K562 (cell line): ENCODE results near the gene SUPT20HL1. TPM values are rescaled to one million over a fixed set of nuclear protein-coding genes. Genes with fewer than 3 reads are reported as not detected.

Experiments used
- ATAC-seq: fragments of 200-7000 bp; cut with Tn5 transposase; 3 replicates; pipeline ENCODE4 v1.9.1; 2020; ENCODE audit warnings: moderate library complexity
- BruUV-seq: library from RNA; stranded (reverse); fragments of 400-500 nt; replicated peaks from 2 replicates; lab custom pipeline; 2021; lab: Mats Ljungman, UMichigan
- CTCF ChIA-PET: fragments of 300-600 bp; formaldehyde crosslinking; extraction: SDS; loops from one replicate; lab custom pipeline; 2021; ENCODE audit warnings: low intra/inter-chr PET ratio; lab: Yijun Ruan, JAX
- POLR2A ChIA-PET: fragments of 300-600, 350-650 bp; sonication (Branson Sonifier 250); formaldehyde crosslinking; extraction: SDS; loops from one replicate; lab custom pipeline; 2021; ENCODE audit warnings: antibody characterized with exemption, inconsistent platforms; lab: Yijun Ruan, JAX
- DNase-seq, 4 experiments: peaks; one replicate each; pipeline versions ENCODE4 v3.0.0 to v3.0.0-alpha.2; 2011 to 2018; ENCODE audit warnings: low spot score in 3 of 4, mixed read lengths in 3 of 4; ENCODE audit errors: extremely low read depth in 1 of 4
- FAIRE-seq: peaks from 2 replicates; lab custom pipeline; 2011; peaks lifted over from hg19 to GRCh38; lab: Jason Lieb, UNC
- H2AFZ ChIP-seq: 2 replicates; pipeline ENCODE4 v1.6.0; 2011; ENCODE audit warnings: low read depth, low read length, control low read depth, inconsistent platforms
- H3K27ac ChIP-seq: fragments of 200-600 bp; 3 replicates; pipeline ENCODE4 v1.8.0; 2011; ENCODE audit warnings: low read depth, mild to moderate bottlenecking, control low read depth, inconsistent platforms, low read length, moderate library complexity, mixed read lengths; ENCODE audit errors: extremely low read depth
- H3K27me3 ChIP-seq, 2 experiments: fragments of 300-600 bp in 1 of 2; 2 replicates in 1 of 2; 3 replicates in 1 of 2; pipeline versions ENCODE4 v1.6.0 to v1.8.0; 2011; ENCODE audit warnings: inconsistent platforms in 2 of 2, low read length in 2 of 2, mild to moderate bottlenecking in 1 of 2, mixed read lengths in 1 of 2, moderate library complexity in 1 of 2; ENCODE audit not compliant: control insufficient read depth in 2 of 2, insufficient read depth in 2 of 2
- H3K36me3 ChIP-seq: fragments of 300-600 bp; 3 replicates; pipeline ENCODE4 v1.8.0; 2011; ENCODE audit warnings: mild to moderate bottlenecking, low read length, inconsistent platforms; ENCODE audit not compliant: control insufficient read depth, insufficient read depth
- H3K4me1 ChIP-seq, 2 experiments: fragments of 200-600 bp in 1 of 2; replicated peaks in 1 of 2; 2 replicates in 1 of 2; 3 replicates in 1 of 2; pipeline versions ENCODE4 v1.5.1 to v1.8.0; 2011; ENCODE audit warnings: inconsistent platforms in 2 of 2, low read length in 2 of 2, mild to moderate bottlenecking in 1 of 2, mixed read lengths in 1 of 2, moderate library complexity in 1 of 2; ENCODE audit not compliant: control insufficient read depth in 2 of 2, insufficient read depth in 2 of 2
- H3K4me2 ChIP-seq: 2 replicates; pipeline ENCODE4 v1.6.1; 2011; ENCODE audit warnings: low read length, control low read depth, inconsistent platforms, mixed read lengths; ENCODE audit not compliant: insufficient read depth
- H3K4me3 ChIP-seq: fragments of 200-600 bp; sonication (generic), shearing (Covaris generic); 2 replicates; pipeline ENCODE4 v1.5.1; 2016; ENCODE audit warnings: control low read depth, inconsistent platforms
- H3K79me2 ChIP-seq: fragments of 200-600 bp; 3 replicates; pipeline ENCODE4 v1.8.0; 2011; ENCODE audit warnings: low read length, inconsistent platforms; ENCODE audit not compliant: control insufficient read depth, insufficient read depth
- H3K9ac ChIP-seq, 2 experiments: 2 replicates each; pipeline versions ENCODE4 v1.6.0 to v1.6.1; 2011; ENCODE audit warnings: low read depth in 2 of 2, low read length in 2 of 2, control low read depth in 1 of 2, inconsistent platforms in 1 of 2, mild to moderate bottlenecking in 1 of 2, mixed read lengths in 1 of 2; ENCODE audit not compliant: insufficient read depth in 1 of 2
- H3K9me1 ChIP-seq: one replicate; pipeline ENCODE4 v1.6.0; 2011; ENCODE audit warnings: inconsistent platforms, mild to moderate bottlenecking, low read length, moderate library complexity; ENCODE audit not compliant: control insufficient read depth, insufficient read depth
- H3K9me3 ChIP-seq: replicated peaks from 2 replicates; pipeline ENCODE4 v1.5.1; 2011; ENCODE audit warnings: low read depth, low read length, inconsistent platforms; ENCODE audit not compliant: control insufficient read depth, insufficient read depth
- H4K20me1 ChIP-seq: replicated peaks from 2 replicates; pipeline ENCODE4 v1.6.1; 2011; ENCODE audit warnings: low read length, inconsistent platforms, mixed read lengths; ENCODE audit not compliant: control insufficient read depth, insufficient read depth
- GABPB1 ChIP-seq: sonication (generic); formaldehyde crosslinking; IDR thresholded peaks from 2 replicates; pipeline ENCODE4 v1.8.0; 2022; ENCODE audit warnings: mild to moderate bottlenecking, missing genetic modification reagents
- HNRNPUL1 ChIP-seq: fragments of 200-400 bp; formaldehyde crosslinking; IDR thresholded peaks from 2 replicates; pipeline ENCODE4 v1.6.1; 2017; ENCODE audit warnings: low read length
- JUNB ChIP-seq: fragments of 450-650 bp; formaldehyde crosslinking; conservative IDR thresholded peaks from 2 replicates; pipeline ENCODE4 v1.4.0; 2020; ENCODE audit warnings: mild to moderate bottlenecking
- PHB ChIP-seq: fragments of 250-450 bp; sonication (Bioruptor Pico); IDR thresholded peaks from 2 replicates; pipeline ENCODE4 v1.5.0; 2021
- RAD21 ChIP-seq, 2 experiments: fragments of 250-450 bp in 1 of 2; fragments of 450-650 bp in 1 of 2; sonication (Bioruptor Pico) in 1 of 2; formaldehyde crosslinking in 1 of 2; IDR thresholded peaks in 1 of 2; conservative IDR thresholded peaks in 1 of 2; 2 replicates each; pipeline versions ENCODE4 v1.4.0 to v1.8.0; 2020 to 2022; ENCODE audit warnings: mild to moderate bottlenecking in 2 of 2, moderate library complexity in 1 of 2
- RB1 ChIP-seq: fragments of 450-650 bp; IDR thresholded peaks from 2 replicates; pipeline ENCODE4 v1.6.1; 2017; ENCODE audit warnings: low read depth, mild to moderate bottlenecking
- RFX7 ChIP-seq: fragments of 250-450 bp; sonication (Bioruptor Pico); IDR thresholded peaks from 2 replicates; pipeline ENCODE4 v1.5.1; 2021; ENCODE audit warnings: mild to moderate bottlenecking
- SIN3B ChIP-seq: fragments of 450-650 bp; IDR thresholded peaks from 2 replicates; pipeline ENCODE4 v1.6.1; 2017; ENCODE audit warnings: low read depth, mild to moderate bottlenecking, moderate library complexity
- ZFP36 ChIP-seq: fragments of 150-350 bp; IDR thresholded peaks from 2 replicates; pipeline ENCODE4 v1.6.1; 2018; ENCODE audit warnings: low read length, low read depth; ENCODE audit not compliant: partially characterized antibody
- ZFPM2 ChIP-seq: fragments of 250-450 bp; sonication (Bioruptor Pico); IDR thresholded peaks from 2 replicates; pipeline ENCODE4 v1.5.1; 2022; ENCODE audit warnings: mild to moderate bottlenecking
- ZNF146 ChIP-seq: IDR thresholded peaks from one replicate; pipeline ENCODE4 v1.6.1; 2018; ENCODE audit warnings: missing compliant biosample characterization; ENCODE audit not compliant: unreplicated experiment
- ZNF695 ChIP-seq: fragments of 450-650 bp; formaldehyde crosslinking; IDR thresholded peaks from 2 replicates; pipeline ENCODE4 v1.4.0; 2020; ENCODE audit warnings: mild to moderate bottlenecking, moderate library complexity
- WGBS: fragments of 100-300 bp; shearing (Covaris generic); methylation state at CpG from one replicate; pipeline ENCODE4 v1.1.6; 2016; ENCODE audit warnings: low coverage, mixed read lengths; ENCODE audit not compliant: insufficient coverage; ENCODE audit errors: missing lambda C conversion rate; 5-methylcytosine and 5-hydroxymethylcytosine counted together
- in situ Hi-C: fragments of 300-500 bp; cut with MboI; formaldehyde crosslinking; loops from 4 replicates; pipeline ENCODE4 v1.15.0; 2018; ENCODE audit warnings: inconsistent platforms, mixed read lengths
- intact Hi-C: fragments of 100-400 bp; cut with micrococcal nuclease; formaldehyde crosslinking; loops from 2 replicates; pipeline ENCODE4 v1.14.2; 2022
- polyA plus RNA-seq, 8 experiments: library from polyadenylated mRNA; depleted of rRNA in 4 of 8; stranded (reverse) in 5 of 8; unstranded in 3 of 8; fragments of >200 nt; fragmentation: Nextera tagmentation in 2 of 8; fragmentation: Illumina TruSeq in 1 of 8; extraction: Ambion mirVana in 2 of 8; extraction: Trizol in 1 of 8; gene quantifications; 2 replicates each; pipeline versions ENCODE4 v1.2.1 to v1.2.3, GENCODE V29; 2011 to 2014; ENCODE audit warnings: inconsistent platforms in 1 of 8, missing spikeins in 1 of 8
- total RNA-seq, 7 experiments: library from RNA; depleted of rRNA in 6 of 7; stranded (reverse); fragments of >200 nt in 6 of 7; fragmentation: Illumina TruSeq in 2 of 7; extraction: Trizol in 2 of 7; gene quantifications; 2 replicates each; pipeline versions ENCODE4 v1.2.1 to v1.2.3, GENCODE V29; 2011 to 2021; ENCODE audit warnings: low replicate concordance in 1 of 7
- TF ChIP-seq, protein P1 (sequence below): fragments of 450-650 bp; formaldehyde crosslinking; conservative IDR thresholded peaks from 2 replicates; pipeline ENCODE4 v1.4.0; 2022; ENCODE audit warnings: mild to moderate bottlenecking, missing genetic modification characterization
- TF ChIP-seq, protein P2 (sequence below): fragments of 250-450 bp; sonication (Bioruptor Pico); IDR thresholded peaks from 2 replicates; pipeline ENCODE4 v1.4.0; 2020; ENCODE audit warnings: mild to moderate bottlenecking

SUPT20HL1 gene
- total and polyA plus RNA-seq, 9 of the 15 experiments (the other 6 are each of a cell fraction or from before 2014, with no cell fraction given): not detected

DNA sequence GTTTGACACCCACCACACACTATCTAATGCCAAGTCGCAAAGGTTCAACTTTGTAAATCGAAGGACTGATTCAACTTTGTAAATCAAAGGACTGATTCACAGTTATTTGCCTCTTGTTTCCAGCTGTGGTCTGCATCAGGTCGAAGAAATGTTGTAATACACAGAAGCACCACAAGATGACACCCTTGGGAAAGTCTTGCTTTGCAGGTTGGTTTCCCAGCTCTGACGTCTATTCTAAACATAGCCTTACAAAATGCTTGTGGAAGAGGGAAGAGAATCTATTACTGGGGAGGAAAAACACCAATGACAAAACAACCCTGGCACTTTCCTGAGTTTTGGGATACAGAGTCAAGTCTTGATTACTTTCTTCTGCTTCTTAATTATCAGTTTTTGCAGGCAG lies 35.3 kb downstream of the SUPT20HL1 start (continued):
- TF ChIP-seq ZFP36: no peak
- TF ChIP-seq RAD21 (CRISPR knock-in tag; conservative IDR thresholded peaks at IDR 0.05 in 1 of 2, IDR thresholded peaks at IDR 0.05 in 1 of 2): peak; percentile 82 to 89

DNA sequence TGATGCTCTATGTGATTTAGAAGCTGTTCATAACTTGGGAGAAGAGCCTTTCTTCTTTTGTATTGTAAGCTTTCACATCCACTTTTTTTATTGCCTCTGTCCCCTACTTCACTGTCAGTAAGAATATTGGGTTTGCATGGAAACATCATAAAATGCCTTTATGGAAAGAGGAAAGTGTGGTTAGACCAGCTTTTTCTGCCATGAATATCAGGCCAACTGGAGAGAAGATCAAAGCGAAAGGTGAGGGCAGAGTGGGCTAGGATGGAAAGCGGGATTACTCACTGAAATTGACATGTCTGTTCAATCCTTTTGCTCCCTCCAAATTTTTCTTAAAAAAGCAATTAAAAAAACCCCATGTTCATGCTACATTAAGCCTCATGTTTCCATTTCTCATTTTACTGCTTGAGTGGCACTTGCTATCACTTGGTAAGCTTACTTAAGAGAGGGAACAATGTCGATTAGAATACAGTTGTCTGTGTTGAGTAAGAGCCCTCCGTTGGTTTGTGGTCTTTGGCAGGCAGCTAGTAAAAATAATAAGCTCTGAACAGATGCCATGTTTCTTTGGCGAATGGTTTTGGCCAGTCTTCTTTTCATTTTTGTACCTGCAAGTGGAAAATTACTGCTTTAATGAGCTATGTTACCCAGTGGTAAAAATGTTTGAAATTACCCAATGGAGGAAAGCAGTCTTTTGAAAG lies 35.9 kb downstream of the SUPT20HL1 start:
- H2AFZ ChIP-seq: no peak overlapping the region
- no peak overlapping the region for H3K4me2 ChIP-seq
- POLR2A ChIA-PET: interaction anchor here (0.7 to 1.0 kb wide), 2 partner anchors 15 to 748 kb away, joined by 3 to 4 read pairs; no protein-coding TSS in a partner anchor
- BruUV-seq: no TSS peak
- no peak overlapping the region for H3K27ac ChIP-seq
- no peak overlapping the region for H3K4me3 ChIP-seq
- H3K9me1 ChIP-seq: no peaks in the 10 kb centered on the region
- CTCF ChIA-PET: no interaction called here
- H3K9ac ChIP-seq: no peak overlapping the region
- H3K4me1 ChIP-seq: no peaks in the 10 kb centered on the region
- no peaks in the 10 kb centered on the region for H3K36me3 ChIP-seq
- no peaks in the 10 kb centered on the region for H4K20me1 ChIP-seq
- 0% methylated on average over 5 of the region's 5 CpGs for WGBS
- no peaks in the 10 kb centered on the region for H3K79me2 ChIP-seq
- ATAC-seq (no peak), FAIRE-seq (no peak), DNase-seq (no peak)
- TF ChIP-seq PHB (CRISPR knock-in tag): no peak
- TF ChIP-seq ZNF695 (CRISPR knock-in tag): no peak
- TF ChIP-seq HNRNPUL1: no peak
- TF ChIP-seq SIN3B: no peak
- no peak for TF ChIP-seq RFX7 (CRISPR knock-in tag)
- TF ChIP-seq, protein P1, sequence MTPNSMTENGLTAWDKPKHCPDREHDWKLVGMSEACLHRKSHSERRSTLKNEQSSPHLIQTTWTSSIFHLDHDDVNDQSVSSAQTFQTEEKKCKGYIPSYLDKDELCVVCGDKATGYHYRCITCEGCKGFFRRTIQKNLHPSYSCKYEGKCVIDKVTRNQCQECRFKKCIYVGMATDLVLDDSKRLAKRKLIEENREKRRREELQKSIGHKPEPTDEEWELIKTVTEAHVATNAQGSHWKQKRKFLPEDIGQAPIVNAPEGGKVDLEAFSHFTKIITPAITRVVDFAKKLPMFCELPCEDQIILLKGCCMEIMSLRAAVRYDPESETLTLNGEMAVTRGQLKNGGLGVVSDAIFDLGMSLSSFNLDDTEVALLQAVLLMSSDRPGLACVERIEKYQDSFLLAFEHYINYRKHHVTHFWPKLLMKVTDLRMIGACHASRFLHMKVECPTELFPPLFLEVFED: no peak
- TF ChIP-seq ZNF146 (CRISPR knock-in tag): no peak
- TF ChIP-seq ZFPM2 (CRISPR knock-in tag): no peak
- TF ChIP-seq, protein P2, sequence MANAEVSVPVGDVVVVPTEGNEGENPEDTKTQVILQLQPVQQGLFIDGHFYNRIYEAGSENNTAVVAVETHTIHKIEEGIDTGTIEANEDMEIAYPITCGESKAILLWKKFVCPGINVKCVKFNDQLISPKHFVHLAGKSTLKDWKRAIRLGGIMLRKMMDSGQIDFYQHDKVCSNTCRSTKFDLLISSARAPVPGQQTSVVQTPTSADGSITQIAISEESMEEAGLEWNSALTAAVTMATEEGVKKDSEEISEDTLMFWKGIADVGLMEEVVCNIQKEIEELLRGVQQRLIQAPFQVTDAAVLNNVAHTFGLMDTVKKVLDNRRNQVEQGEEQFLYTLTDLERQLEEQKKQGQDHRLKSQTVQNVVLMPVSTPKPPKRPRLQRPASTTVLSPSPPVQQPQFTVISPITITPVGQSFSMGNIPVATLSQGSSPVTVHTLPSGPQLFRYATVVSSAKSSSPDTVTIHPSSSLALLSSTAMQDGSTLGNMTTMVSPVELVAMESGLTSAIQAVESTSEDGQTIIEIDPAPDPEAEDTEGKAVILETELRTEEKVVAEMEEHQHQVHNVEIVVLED: no peak
- no peak for TF ChIP-seq GABPB1 (CRISPR knock-in tag)
- no peak for TF ChIP-seq JUNB (CRISPR knock-in tag)
- no peak for TF ChIP-seq RB1
- H3K9me3 ChIP-seq: no peaks in the 10 kb centered on the region
- intact Hi-C loops (loop anchor here (2.0 to 10.0 kb wide), 4 partner anchors 102 to 748 kb away; partner anchors contain the start of gene ARX), in situ Hi-C loops (no loop called here)
- H3K27me3 ChIP-seq: peaks cover 0 to 16% of the 10 kb centered on the region in 2 experiments; a peak in 3 of 5 replicates
